Measurements from ENCODE around the gene AUP1.
"Not testable (repeated sequence)": the region's sequence is repeated elsewhere in the genome, so short reads cannot be mapped to it uniquely, and the experiment has no call there.

AUP1 gene

GRCh38 chr2:74499267-74499939 lies 30.1 kb downstream of the AUP1 start, which contains the start of gene LBX2:
TSS of gene LBX2 (minus strand) at chr2:74499603. CDS start at chr2:74499537, 66 bp downstream.
- no peak for DNase-seq (ENCODE audit: low read depth, low spot score)

- DNase-seq (ENCODE audit: low read depth, low spot score) = no peak
Observed at GRCh38 chr2:74498500-74499266, 30.8 kb downstream of the AUP1 start.

GRCh38 chr2:74497777-74498499 lies 31.6 kb downstream of the AUP1 start:
- no peak for DNase-seq (ENCODE audit: low read depth, low spot score)

GRCh38 chr2:74496997-74497776 lies 32.3 kb downstream of the AUP1 start:
- DNase-seq (ENCODE audit: low read depth, low spot score) = no peak

- DNase-seq (ENCODE audit: low read depth, low spot score) = no peak
Observed at GRCh38 chr2:74495440-74495839, 34.1 kb downstream of the AUP1 start.

GRCh38 chr2:74493546-74493945 lies 36.0 kb downstream of the AUP1 start:
- no peak for DNase-seq (ENCODE audit: low read depth, low spot score)

GRCh38 chr2:74491648-74492544 lies 37.6 kb downstream of the AUP1 start:
- DNase-seq (ENCODE audit: low read depth, low spot score) = no peak

- no peak for DNase-seq (ENCODE audit: low read depth, low spot score)
Observed at GRCh38 chr2:74489906-74490305, 39.6 kb downstream of the AUP1 start.

GRCh38 chr2:74488643-74489481 lies 40.6 kb downstream of the AUP1 start:
- DNase-seq (ENCODE audit: low read depth, low spot score) = no peak

GRCh38 chr2:74486141-74486540 lies 43.4 kb downstream of the AUP1 start:
- DNase-seq (ENCODE audit: low read depth, low spot score) = no peak

- DNase-seq (ENCODE audit: low read depth, low spot score) = not testable (repeated sequence)
Observed at GRCh38 chr2:74483675-74484164, 45.8 kb downstream of the AUP1 start.

GRCh38 chr2:74482801-74483674 lies 46.5 kb downstream of the AUP1 start, which contains the start of the genes CCDC142 and TTC31:
TSS of gene CCDC142 (minus strand) at chr2:74482998. CDS start at chr2:74482837, 161 bp downstream.
TSS of gene TTC31 (plus strand) at chr2:74483081. CDS start at chr2:74483096, 15 bp downstream.
- peak; percentile 85 for DNase-seq (ENCODE audit: low read depth, low spot score)

GRCh38 chr2:74481961-74482800 lies 47.3 kb downstream of the AUP1 start:
- DNase-seq (ENCODE audit: low read depth, low spot score) = no peak

- DNase-seq (ENCODE audit: low read depth, low spot score) = no peak
Observed at GRCh38 chr2:74481431-74481830, 48.1 kb downstream of the AUP1 start.
